Gastrocnemius medialis (tissue), 4 donors: ENCODE measurements around the gene SLCO4A1.

ENCODE experiments used
- CTCF ChIP-seq, 5 experiments: fragments of 450-650 bp in 3 of 5; fragments of 200-600 bp in 2 of 5; sonication (generic) in 2 of 5; IDR thresholded peaks in 4 of 5; conservative IDR thresholded peaks in 1 of 5; 1 replicate in 4 of 5; 2 replicates in 1 of 5; pipeline ENCODE4 v1.5.1; 2016 to 2019; ENCODE audit warnings: antibody characterized with exemption in 5 of 5, mild to moderate bottlenecking in 3 of 5, moderate library complexity in 3 of 5
- POLR2A ChIP-seq, 2 donors: fragments of 450-650 bp; IDR thresholded peaks; one replicate each; pipeline ENCODE4 v1.6.1; 2017; ENCODE audit warnings: antibody characterized with exemption in 2 of 2, mild to moderate bottlenecking in 2 of 2, moderate library complexity in 2 of 2

- TF ChIP-seq POLR2A (IDR thresholded peaks at IDR 0.05) (no peak), CTCF (IDR thresholded peaks at IDR 0.05 in 4 of 5, conservative IDR thresholded peaks at IDR 0.05 in 1 of 5) (peak; percentile 78 to 91 (median 87))
Observed at GRCh38 chr20:62668441-62669027, 26.2 kb downstream of the SLCO4A1 start.
